K562 (cell line): ENCODE results near the gene GPR15. TPM values are rescaled to one million over a fixed set of nuclear protein-coding genes. Genes with fewer than 3 reads are reported as not detected.
A peak's percentile ranks its signal among the peaks of the same experiment; 100 is the strongest.

ENCODE experiments used
- ATF1 ChIP-seq, 2 experiments: fragments of 450-650 bp in 1 of 2; IDR thresholded peaks; 2 replicates each; pipeline ENCODE4 v1.6.1; 2016; ENCODE audit warnings: missing compliant biosample characterization in 1 of 2, missing genetic modification characterization in 1 of 2
- DPF2 ChIP-seq: fragments of 450-650 bp; IDR thresholded peaks from 2 replicates; pipeline ENCODE4 v1.6.1; 2016
- EGR1 ChIP-seq: fragments of 450-650 bp; conservative IDR thresholded peaks from 2 replicates; pipeline ENCODE4 v1.6.1; 2017; ENCODE audit warnings: mild to moderate bottlenecking
- ETV6 ChIP-seq, 3 experiments: fragments of 150-350 bp in 1 of 3; sonication (generic) in 1 of 3; formaldehyde crosslinking in 1 of 3; IDR thresholded peaks; 2 replicates each; pipeline versions ENCODE4 v1.6.1 to v1.8.0; 2014 to 2022; ENCODE audit warnings: borderline replicate concordance in 2 of 3, low read depth in 2 of 3, antibody characterized with exemption in 1 of 3, low read length in 1 of 3, mild to moderate bottlenecking in 1 of 3, missing genetic modification reagents in 1 of 3
- GATAD2A ChIP-seq: fragments of 450-650 bp; IDR thresholded peaks from 2 replicates; pipeline ENCODE4 v1.6.1; 2017
- ID3 ChIP-seq, 2 experiments: fragments of 250-450 bp in 1 of 2; fragments of 450-650 bp in 1 of 2; sonication (Bioruptor Pico) in 1 of 2; IDR thresholded peaks; 2 replicates each; pipeline versions ENCODE4 v1.6.1 to v1.8.0; 2016 to 2021; ENCODE audit warnings: mild to moderate bottlenecking in 2 of 2, moderate library complexity in 2 of 2, missing compliant biosample characterization in 1 of 2, missing genetic modification characterization in 1 of 2
- KAT7 ChIP-seq: sonication (generic); formaldehyde crosslinking; IDR thresholded peaks from 2 replicates; pipeline ENCODE4 v1.8.0; 2022; ENCODE audit warnings: missing genetic modification reagents, mild to moderate bottlenecking, borderline replicate concordance
- MAFF ChIP-seq: IDR thresholded peaks from 2 replicates; pipeline ENCODE4 v1.6.1; 2012; ENCODE audit warnings: low read length, improper control_type of control experiment
- MCM7 ChIP-seq, 2 experiments: fragments of 450-650 bp; IDR thresholded peaks; 2 replicates each; pipeline ENCODE4 v1.6.1; 2016 to 2018
- MED1 ChIP-seq: sonication (generic); formaldehyde crosslinking; IDR thresholded peaks from 2 replicates; pipeline ENCODE4 v1.8.1; 2023; ENCODE audit warnings: missing genetic modification reagents, borderline replicate concordance
- RBM25 ChIP-seq: fragments of 200-400 bp; formaldehyde crosslinking; IDR thresholded peaks from 2 replicates; pipeline ENCODE4 v1.6.1; 2018; ENCODE audit warnings: low read length, low read depth, moderate library complexity; ENCODE audit not compliant: severe bottlenecking
- SP1 ChIP-seq: sonication (generic); formaldehyde crosslinking; IDR thresholded peaks from 2 replicates; pipeline ENCODE4 v1.8.1; 2022; ENCODE audit warnings: mild to moderate bottlenecking, missing genetic modification reagents
- TGIF2 ChIP-seq: sonication (generic); formaldehyde crosslinking; IDR thresholded peaks from 2 replicates; pipeline ENCODE4 v1.8.1; 2022; ENCODE audit warnings: mild to moderate bottlenecking, missing genetic modification reagents, moderate library complexity
- THAP12 ChIP-seq: fragments of 250-450 bp; sonication (Bioruptor Pico); IDR thresholded peaks from 2 replicates; pipeline ENCODE4 v1.9.0; 2021; ENCODE audit warnings: mild to moderate bottlenecking, inconsistent platforms
- TRIM28 ChIP-seq: fragments of 450-650 bp; IDR thresholded peaks from 2 replicates; pipeline ENCODE4 v1.6.1; 2017
- ZBTB34 ChIP-seq: fragments of 250-450 bp; sonication (Bioruptor Pico); IDR thresholded peaks from 2 replicates; pipeline ENCODE4 v1.8.0; 2021; ENCODE audit warnings: mild to moderate bottlenecking, moderate library complexity
- ZBTB8A ChIP-seq: fragments of 450-650 bp; IDR thresholded peaks from 2 replicates; pipeline ENCODE4 v1.6.1; 2018; ENCODE audit warnings: mild to moderate bottlenecking, moderate library complexity; ENCODE audit not compliant: partially characterized antibody
- ZC3H11A ChIP-seq: IDR thresholded peaks from 2 replicates; pipeline ENCODE4 v1.6.1; 2012; ENCODE audit warnings: low read depth, low read length, improper control_type of control experiment
- ZNF3 ChIP-seq: fragments of 250-450 bp; sonication (Bioruptor Pico); IDR thresholded peaks from 2 replicates; pipeline ENCODE4 v1.5.0; 2021; ENCODE audit warnings: mild to moderate bottlenecking, moderate library complexity
- ZNF79 ChIP-seq: fragments of 250-450 bp; sonication (Bioruptor Pico); IDR thresholded peaks from 2 replicates; pipeline ENCODE4 v1.4.0; 2020; ENCODE audit warnings: low read depth, mild to moderate bottlenecking, moderate library complexity
- polyA plus RNA-seq, 8 experiments: library from polyadenylated mRNA; depleted of rRNA in 4 of 8; stranded (reverse) in 5 of 8; unstranded in 3 of 8; fragments of >200 nt; fragmentation: Nextera tagmentation in 2 of 8; fragmentation: Illumina TruSeq in 1 of 8; extraction: Ambion mirVana in 2 of 8; extraction: Trizol in 1 of 8; gene quantifications; 2 replicates each; pipeline versions ENCODE4 v1.2.1 to v1.2.3, GENCODE V29; 2011 to 2014; ENCODE audit warnings: inconsistent platforms in 1 of 8, missing spikeins in 1 of 8
- total RNA-seq, 7 experiments: library from RNA; depleted of rRNA in 6 of 7; stranded (reverse); fragments of >200 nt in 6 of 7; fragmentation: Illumina TruSeq in 2 of 7; extraction: Trizol in 2 of 7; gene quantifications; 2 replicates each; pipeline versions ENCODE4 v1.2.1 to v1.2.3, GENCODE V29; 2011 to 2021; ENCODE audit warnings: low replicate concordance in 1 of 7
- TF ChIP-seq, protein P1 (sequence below): sonication (generic); formaldehyde crosslinking; IDR thresholded peaks from 2 replicates; pipeline ENCODE4 v1.8.1; 2022; ENCODE audit warnings: missing genetic modification reagents
- TF ChIP-seq, protein P2 (sequence below): IDR thresholded peaks from 2 replicates; pipeline ENCODE4 v1.6.1; 2012; ENCODE audit warnings: low read depth, low read length, improper control_type of control experiment, borderline replicate concordance

GPR15 gene
- total and polyA plus RNA-seq, 9 of the 15 experiments (the other 6 are each of a cell fraction or from before 2014, with no cell fraction given): 0.13 TPM; not detected in 8

GRCh38 chr3:98521897-98522543, 9.8 kb upstream of the GPR15 start (continued):
- TF ChIP-seq THAP12 (CRISPR knock-in tag) (no peak), MAFF (peak; percentile 4; the same call in 1 of the 2 replicates), KAT7 (no peak), SP1 (CRISPR knock-in tag) (no peak), RBM25 (no peak), ATF1 (CRISPR knock-in tag; IDR thresholded peaks at IDR 0.05) (no peak), ATF1 (tag; IDR thresholded peaks at IDR 0.05) (no peak), ZBTB8A (no peak), EGR1 (no peak), ZBTB34 (CRISPR knock-in tag) (no peak), TRIM28 (no peak), ZNF3 (no peak), MCM7 (IDR thresholded peaks at IDR 0.05) (no peak), ZC3H11A (no peak), TGIF2 (CRISPR knock-in tag) (no peak), ZNF79 (no peak), ID3 (CRISPR knock-in tag; IDR thresholded peaks at IDR 0.05) (no peak), ID3 (tag; IDR thresholded peaks at IDR 0.05) (no peak), DPF2 (peak; percentile 52), ETV6 (IDR thresholded peaks at IDR 0.05; ENCODE audit: borderline replicate concordance in 1 of 2, low read depth in 2 of 2, low read length in 1 of 2) (no peak), ETV6 (CRISPR knock-in tag; IDR thresholded peaks at IDR 0.05; ENCODE audit: borderline replicate concordance) (no peak), MED1 (CRISPR knock-in tag) (no peak), GATAD2A (no peak)
- TF ChIP-seq, protein P1, sequence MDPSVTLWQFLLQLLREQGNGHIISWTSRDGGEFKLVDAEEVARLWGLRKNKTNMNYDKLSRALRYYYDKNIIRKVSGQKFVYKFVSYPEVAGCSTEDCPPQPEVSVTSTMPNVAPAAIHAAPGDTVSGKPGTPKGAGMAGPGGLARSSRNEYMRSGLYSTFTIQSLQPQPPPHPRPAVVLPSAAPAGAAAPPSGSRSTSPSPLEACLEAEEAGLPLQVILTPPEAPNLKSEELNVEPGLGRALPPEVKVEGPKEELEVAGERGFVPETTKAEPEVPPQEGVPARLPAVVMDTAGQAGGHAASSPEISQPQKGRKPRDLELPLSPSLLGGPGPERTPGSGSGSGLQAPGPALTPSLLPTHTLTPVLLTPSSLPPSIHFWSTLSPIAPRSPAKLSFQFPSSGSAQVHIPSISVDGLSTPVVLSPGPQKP: no peak
- TF ChIP-seq, protein P2, sequence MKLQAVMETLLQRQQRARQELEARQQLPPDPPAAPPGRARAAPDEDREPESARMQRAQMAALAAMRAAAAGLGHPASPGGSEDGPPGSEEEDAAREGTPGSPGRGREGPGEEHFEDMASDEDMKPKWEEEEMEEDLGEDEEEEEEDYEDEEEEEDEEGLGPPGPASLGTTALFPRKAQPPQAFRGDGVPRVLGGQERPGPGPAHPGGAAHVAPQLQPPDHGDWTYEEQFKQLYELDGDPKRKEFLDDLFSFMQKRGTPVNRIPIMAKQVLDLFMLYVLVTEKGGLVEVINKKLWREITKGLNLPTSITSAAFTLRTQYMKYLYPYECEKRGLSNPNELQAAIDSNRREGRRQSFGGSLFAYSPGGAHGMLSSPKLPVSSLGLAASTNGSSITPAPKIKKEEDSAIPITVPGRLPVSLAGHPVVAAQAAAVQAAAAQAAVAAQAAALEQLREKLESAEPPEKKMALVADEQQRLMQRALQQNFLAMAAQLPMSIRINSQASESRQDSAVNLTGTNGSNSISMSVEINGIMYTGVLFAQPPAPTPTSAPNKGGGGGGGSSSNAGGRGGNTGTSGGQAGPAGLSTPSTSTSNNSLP: no peak
